GM19025 (cell line): Measurements from ENCODE around the gene OXCT1.
"Not testable (repeated sequence)": the region's sequence is repeated elsewhere in the genome, so short reads cannot be mapped to it uniquely, and the experiment has no call there.

ENCODE experiments used
- ATAC-seq: cut with Tn5 transposase; IDR thresholded peaks from one replicate; pipeline ENCODE4 v1.9.1; 2021; ENCODE audit warnings: mild to moderate bottlenecking, low read depth, moderate library complexity; ENCODE audit not compliant: unreplicated experiment

OXCT1 gene

GRCh38 chr5:41875121-41875520, 4.9 kb upstream of the OXCT1 start:
- ATAC-seq: no peak

- no peak for ATAC-seq
Measured at GRCh38 chr5:41874512-41875060, 4.4 kb upstream of the OXCT1 start.

DNA sequence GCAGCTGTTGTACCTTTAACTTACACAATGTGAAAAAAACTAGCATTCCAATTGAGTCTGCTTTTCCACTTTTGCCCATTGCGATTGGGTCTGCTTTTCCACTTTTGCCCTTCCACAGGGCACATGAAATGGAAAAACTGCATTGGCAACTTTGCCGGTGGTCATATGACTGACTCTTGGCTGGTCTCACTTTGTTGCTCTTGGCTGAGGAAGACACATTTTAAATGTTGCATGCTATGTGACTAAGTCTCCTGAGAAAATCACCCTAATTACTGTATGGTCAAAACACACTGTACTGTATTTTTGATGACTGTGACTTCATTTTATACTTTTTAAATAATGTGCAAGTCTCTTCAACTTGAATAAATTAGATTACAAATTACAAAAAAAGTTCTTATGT, 1.6 kb upstream of the OXCT1 start:
- no peak for ATAC-seq

DNA sequence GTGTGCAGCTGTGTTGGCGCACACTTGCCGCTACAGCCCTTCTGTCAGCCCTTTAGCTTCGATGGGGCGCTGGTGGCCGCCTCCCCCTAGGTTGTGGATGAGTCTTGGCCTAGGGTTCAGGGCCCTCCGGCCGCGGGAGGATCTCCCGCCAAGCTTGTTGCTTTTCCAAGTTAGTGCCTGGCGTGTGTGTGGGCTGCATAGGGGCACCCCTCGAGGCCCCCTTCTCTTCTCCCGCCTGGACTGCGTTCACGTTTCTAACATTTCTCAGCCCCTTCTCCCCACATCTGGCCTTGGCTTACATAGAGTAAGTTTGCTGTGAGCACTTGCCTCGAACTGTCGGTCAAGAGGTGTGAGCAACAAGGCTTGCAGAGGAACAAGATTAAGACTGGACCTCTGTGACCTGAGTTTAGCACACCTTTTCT, 413 bp upstream of the OXCT1 start:
- ATAC-seq: no peak

DNA sequence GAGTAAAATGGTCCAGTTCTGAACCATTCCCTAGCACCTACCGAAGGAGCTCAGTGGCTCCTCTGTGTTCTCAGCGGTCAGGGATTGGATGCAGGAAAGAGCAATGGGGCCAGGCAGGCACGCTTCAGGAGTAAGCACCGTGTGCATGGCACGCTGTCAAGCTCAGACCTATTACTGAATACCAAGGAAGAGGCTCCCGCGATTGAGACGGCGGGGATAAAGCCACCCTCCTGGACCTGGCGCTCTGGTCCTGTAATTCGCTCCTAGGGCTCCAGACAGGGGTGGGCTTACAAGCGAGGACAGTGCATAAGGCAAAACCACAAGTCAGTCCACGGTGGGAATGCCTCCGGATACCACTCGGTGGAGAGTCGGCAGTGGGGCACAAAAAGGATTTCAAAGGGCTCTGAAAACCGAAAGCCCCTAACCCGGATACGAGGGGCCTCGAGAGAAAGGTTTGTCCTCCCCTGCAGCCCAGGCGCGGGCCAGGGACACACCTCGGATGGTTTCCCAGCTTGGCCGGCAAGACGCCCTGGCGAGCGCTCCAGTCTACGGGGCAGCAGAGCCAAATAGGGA, 988 bp downstream of the OXCT1 start:
- no peak for ATAC-seq

DNA sequence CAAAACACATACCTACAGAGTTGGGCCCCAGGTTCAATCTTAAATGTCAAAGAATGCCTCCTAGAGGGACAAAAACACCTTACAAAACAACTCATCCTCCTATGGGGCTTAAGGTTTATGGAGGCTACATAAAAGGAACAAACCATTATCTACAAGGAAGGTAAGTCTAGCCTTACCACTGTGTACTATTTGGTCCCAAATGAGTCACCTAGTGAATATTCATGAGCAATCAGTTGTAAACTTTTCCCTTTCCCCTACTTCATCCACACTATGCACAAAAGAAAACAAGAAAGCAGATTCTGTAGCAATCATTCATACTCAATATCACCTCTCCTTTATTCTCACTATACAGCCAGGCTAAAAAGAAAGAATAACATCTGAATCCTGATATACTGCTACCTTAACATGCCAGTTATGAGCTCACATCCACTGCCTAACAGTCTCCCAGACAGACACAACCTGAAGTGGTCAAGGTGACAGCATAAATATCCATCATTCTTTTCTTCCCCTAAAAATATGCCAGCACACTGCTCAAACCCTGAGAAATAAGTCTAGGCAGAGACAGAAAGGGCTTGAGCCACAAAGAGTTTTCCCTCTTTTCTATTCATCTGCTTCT, 6.2 kb downstream of the OXCT1 start:
- peak; percentile 64 for ATAC-seq

DNA sequence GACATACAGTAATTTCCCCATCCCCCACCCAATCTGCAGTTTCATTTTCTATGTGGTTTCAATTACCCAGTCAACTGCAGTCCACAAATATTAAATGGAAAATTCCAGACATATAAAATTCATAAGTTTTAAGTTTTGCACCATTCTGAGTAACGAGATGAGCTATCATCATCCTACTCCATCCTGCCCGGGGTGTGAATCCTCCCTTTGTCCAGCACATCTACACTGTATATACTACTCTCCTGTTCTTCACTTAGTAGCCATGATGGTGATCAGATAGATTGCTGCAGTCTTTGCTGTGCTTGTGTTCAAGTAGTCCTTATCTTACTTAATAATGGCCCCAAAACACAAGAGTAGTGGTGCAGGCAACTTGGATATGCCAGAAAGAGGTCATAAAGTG, 11.3 kb downstream of the OXCT1 start:
- ATAC-seq: no peak

GRCh38 chr5:41857989-41858388, 12.2 kb downstream of the OXCT1 start:
- no peak for ATAC-seq

GRCh38 chr5:41856644-41857491, 13.4 kb downstream of the OXCT1 start:
- peak; percentile 83 for ATAC-seq

DNA sequence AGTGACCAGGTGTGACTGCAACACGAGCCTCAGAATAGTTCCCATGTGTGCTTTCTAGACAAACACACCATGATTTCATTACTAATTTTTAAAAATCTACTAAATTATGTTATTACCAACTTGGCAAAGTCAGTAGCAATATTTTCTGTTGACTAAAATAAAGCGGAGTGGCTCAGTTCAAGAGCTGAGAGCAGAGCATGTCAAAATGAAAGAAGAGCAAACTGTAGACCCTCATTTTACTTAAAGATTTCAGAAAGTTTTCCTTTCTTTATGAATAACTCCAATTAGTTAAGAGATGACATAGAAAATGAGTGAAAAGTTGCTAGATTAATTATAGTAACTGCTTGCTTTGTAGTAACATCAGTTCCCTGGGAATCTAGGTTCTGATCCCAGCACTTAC, 17.9 kb downstream of the OXCT1 start:
- ATAC-seq: no peak

GRCh38 chr5:41851116-41851515, 19.1 kb downstream of the OXCT1 start:
- ATAC-seq: no peak

DNA sequence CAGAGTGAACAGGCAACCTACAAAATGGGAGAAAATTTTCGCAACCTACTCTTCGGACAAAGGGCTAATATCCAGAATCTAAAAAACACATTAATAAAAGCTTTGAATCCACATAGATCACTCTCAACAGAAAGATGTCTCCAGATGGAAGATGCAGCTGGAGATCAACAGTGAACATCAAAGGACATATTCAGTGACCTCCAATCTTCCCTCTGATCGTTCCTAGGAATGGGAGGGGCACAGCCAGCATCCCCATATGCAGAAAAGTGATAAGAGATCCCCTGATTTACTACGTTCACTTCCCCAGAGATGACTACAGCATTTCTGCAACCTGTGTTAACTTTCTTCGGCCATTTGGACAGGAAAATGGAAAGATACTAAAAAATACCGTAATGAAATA, 21.2 kb downstream of the OXCT1 start:
- no peak for ATAC-seq

GRCh38 chr5:41845751-41846150, 24.5 kb downstream of the OXCT1 start:
- ATAC-seq: not testable (repeated sequence)

- ATAC-seq: no peak
Measured at GRCh38 chr5:41844502-41844901, 25.7 kb downstream of the OXCT1 start.

GRCh38 chr5:41843456-41844370, 26.5 kb downstream of the OXCT1 start:
- ATAC-seq: peak; percentile 35

GRCh38 chr5:41842777-41843176, 27.4 kb downstream of the OXCT1 start:
- ATAC-seq: peak; percentile 79

DNA sequence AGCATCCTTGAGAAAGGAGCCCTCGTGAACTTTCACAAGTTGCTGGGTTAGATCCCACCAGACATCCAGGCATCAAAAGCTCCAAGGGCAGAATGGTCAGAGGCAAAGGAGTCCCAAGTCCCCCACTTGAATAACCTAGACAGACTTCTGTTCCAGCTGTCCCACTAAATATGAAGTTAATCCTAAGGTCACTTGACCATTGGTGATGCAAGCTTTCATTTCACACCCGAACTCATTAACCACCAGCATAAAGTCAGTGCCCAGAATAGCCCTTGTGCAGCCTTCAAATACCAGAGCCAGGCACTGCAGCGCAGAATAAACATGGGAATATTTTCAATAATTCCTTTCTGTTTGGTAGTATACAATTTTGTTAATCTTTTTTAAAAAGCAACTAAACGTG, 28.9 kb downstream of the OXCT1 start:
- no peak for ATAC-seq

DNA sequence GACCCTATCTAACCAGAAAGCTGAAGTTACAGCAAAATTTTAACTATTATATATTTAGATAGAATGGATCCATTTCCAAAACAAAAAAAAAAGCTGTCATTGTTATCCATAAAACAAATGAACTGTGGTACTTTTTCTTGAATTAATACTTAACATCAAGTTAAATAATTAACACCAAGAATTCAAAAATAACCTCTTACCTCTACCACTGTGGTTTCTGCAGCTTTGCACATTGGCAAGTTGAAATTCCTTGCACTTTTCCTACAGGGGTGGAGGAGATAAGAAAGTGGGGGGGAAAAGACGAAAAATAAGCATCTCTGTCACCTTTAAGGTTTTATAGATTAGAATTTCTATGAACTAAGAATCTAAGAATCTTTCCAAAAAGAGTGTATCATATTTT, 30.0 kb downstream of the OXCT1 start:
- no peak for ATAC-seq

- no peak for ATAC-seq
Measured at GRCh38 chr5:41837793-41838192, 32.4 kb downstream of the OXCT1 start.

DNA sequence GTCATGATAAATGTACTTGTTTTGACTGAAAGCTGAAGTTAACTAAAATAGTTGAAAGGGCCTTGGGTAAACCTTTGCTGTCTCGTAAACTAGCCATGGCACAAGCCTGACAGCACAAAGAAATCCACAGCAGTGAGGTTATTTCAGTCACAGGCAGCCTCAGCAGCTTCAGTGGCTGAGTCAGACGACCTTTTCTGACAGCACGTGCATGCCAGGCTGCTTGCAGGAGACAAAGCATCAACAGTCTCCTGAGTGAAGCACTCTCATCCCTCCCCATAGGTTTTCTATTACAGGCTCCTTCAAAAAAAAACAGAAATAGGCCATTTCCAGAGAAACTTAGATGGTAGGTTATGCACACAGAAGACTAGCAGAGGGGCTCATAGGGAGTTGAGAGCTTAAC, 34.6 kb downstream of the OXCT1 start:
- ATAC-seq: no peak
